HL-60 (cell line): ENCODE measurements around the gene GSX2.

ENCODE experiments used
- POLR2AphosphoS5 ChIP-seq: IDR thresholded peaks from 2 replicates; pipeline ENCODE4 v1.6.1; 2012; ENCODE audit warnings: low read depth
- TF ChIP-seq, protein P1 (sequence below): IDR thresholded peaks from one replicate; pipeline ENCODE4 v1.5.1; 2011; ENCODE audit warnings: low read length, control low read depth, inconsistent platforms; ENCODE audit not compliant: insufficient read depth
- TF ChIP-seq, protein P2 (sequence below): IDR thresholded peaks from 2 replicates; pipeline ENCODE4 v1.6.1; 2012; ENCODE audit warnings: low read depth; ENCODE audit not compliant: insufficient replicate concordance

DNA sequence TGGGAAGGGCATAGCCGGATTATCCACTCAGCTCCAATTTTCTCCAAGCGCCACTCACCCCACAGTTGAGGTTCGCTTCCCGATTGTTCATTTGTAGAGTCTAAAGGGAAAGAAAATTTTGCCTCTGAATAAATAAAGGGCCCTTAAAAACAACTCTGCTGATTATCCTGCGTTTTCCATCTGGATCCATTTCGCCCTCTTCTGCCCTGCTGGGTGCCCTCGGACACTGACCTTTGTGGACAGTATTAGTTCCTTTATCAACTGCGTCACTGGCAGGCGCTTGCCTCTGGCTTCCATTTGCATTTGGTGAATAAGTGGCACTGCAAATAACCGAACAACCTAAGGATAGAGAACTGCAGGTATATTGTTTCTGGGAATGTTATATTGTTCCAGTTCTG lies 10.1 kb downstream of the GSX2 start:
- TF ChIP-seq, protein P1, sequence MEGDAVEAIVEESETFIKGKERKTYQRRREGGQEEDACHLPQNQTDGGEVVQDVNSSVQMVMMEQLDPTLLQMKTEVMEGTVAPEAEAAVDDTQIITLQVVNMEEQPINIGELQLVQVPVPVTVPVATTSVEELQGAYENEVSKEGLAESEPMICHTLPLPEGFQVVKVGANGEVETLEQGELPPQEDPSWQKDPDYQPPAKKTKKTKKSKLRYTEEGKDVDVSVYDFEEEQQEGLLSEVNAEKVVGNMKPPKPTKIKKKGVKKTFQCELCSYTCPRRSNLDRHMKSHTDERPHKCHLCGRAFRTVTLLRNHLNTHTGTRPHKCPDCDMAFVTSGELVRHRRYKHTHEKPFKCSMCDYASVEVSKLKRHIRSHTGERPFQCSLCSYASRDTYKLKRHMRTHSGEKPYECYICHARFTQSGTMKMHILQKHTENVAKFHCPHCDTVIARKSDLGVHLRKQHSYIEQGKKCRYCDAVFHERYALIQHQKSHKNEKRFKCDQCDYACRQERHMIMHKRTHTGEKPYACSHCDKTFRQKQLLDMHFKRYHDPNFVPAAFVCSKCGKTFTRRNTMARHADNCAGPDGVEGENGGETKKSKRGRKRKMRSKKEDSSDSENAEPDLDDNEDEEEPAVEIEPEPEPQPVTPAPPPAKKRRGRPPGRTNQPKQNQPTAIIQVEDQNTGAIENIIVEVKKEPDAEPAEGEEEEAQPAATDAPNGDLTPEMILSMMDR, result no peak
- no peak for TF ChIP-seq POLR2AphosphoS5
- TF ChIP-seq, protein P2, sequence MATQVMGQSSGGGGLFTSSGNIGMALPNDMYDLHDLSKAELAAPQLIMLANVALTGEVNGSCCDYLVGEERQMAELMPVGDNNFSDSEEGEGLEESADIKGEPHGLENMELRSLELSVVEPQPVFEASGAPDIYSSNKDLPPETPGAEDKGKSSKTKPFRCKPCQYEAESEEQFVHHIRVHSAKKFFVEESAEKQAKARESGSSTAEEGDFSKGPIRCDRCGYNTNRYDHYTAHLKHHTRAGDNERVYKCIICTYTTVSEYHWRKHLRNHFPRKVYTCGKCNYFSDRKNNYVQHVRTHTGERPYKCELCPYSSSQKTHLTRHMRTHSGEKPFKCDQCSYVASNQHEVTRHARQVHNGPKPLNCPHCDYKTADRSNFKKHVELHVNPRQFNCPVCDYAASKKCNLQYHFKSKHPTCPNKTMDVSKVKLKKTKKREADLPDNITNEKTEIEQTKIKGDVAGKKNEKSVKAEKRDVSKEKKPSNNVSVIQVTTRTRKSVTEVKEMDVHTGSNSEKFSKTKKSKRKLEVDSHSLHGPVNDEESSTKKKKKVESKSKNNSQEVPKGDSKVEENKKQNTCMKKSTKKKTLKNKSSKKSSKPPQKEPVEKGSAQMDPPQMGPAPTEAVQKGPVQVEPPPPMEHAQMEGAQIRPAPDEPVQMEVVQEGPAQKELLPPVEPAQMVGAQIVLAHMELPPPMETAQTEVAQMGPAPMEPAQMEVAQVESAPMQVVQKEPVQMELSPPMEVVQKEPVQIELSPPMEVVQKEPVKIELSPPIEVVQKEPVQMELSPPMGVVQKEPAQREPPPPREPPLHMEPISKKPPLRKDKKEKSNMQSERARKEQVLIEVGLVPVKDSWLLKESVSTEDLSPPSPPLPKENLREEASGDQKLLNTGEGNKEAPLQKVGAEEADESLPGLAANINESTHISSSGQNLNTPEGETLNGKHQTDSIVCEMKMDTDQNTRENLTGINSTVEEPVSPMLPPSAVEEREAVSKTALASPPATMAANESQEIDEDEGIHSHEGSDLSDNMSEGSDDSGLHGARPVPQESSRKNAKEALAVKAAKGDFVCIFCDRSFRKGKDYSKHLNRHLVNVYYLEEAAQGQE, result no peak
